IMR-90 (cell line): ENCODE measurements around the gene NUB1. TPM values are rescaled to one million over a fixed set of nuclear protein-coding genes. Genes with fewer than 3 reads are reported as not detected.

Experiments used
- ATAC-seq: fragments of 200-7000 bp; cut with Tn5 transposase; 2 replicates; pipeline ENCODE4 v1.9.1; 2020; ENCODE audit warnings: low read depth, mild to moderate bottlenecking, moderate library complexity
- BruUV-seq: library from RNA; stranded (reverse); fragments of 400-500 nt; replicated peaks from 2 replicates; lab custom pipeline; 2021; lab: Mats Ljungman, UMichigan
- CTCF ChIA-PET: fragments of 300-600 bp; formaldehyde crosslinking; extraction: SDS; loops from one replicate; lab custom pipeline; 2021; ENCODE audit warnings: antibody characterized with exemption; lab: Yijun Ruan, JAX
- POLR2A ChIA-PET: fragments of 300-600 bp; sonication (Branson Sonifier 250); formaldehyde crosslinking; loops from one replicate; lab custom pipeline; 2022; ENCODE audit warnings: antibody characterized with exemption; ENCODE audit not compliant: unreplicated experiment; lab: Charles Lee
- DNase-seq: peaks from one replicate; pipeline ENCODE4 v3.0.0; 2013
- H2AFZ ChIP-seq: replicated peaks from 2 replicates; pipeline ENCODE3; 2013; ENCODE audit warnings: low read length, mild to moderate bottlenecking; ENCODE audit not compliant: poor library complexity
- H2AK5ac ChIP-seq: 2 replicates; pipeline ENCODE4 v1.6.1; 2013; ENCODE audit warnings: low read depth, low read length, inconsistent platforms
- H2AK9ac ChIP-seq: replicated peaks from 2 replicates; pipeline ENCODE3; 2013; ENCODE audit warnings: mild to moderate bottlenecking, low read depth, low read length, moderate library complexity; ENCODE audit not compliant: poor library complexity
- H2BK120ac ChIP-seq: 2 replicates; pipeline ENCODE4 v1.6.1; 2013; ENCODE audit warnings: low read depth, low read length, inconsistent platforms
- H2BK15ac ChIP-seq: 3 replicates; pipeline ENCODE4 v1.6.1; 2013; ENCODE audit warnings: low read depth, low read length, inconsistent platforms
- H2BK20ac ChIP-seq: 2 replicates; pipeline ENCODE4 v1.6.1; 2013; ENCODE audit warnings: low read depth, mild to moderate bottlenecking, inconsistent platforms, low read length, moderate library complexity
- H2BK5ac ChIP-seq: 2 replicates; pipeline ENCODE4 v1.6.1; 2013; ENCODE audit warnings: mild to moderate bottlenecking, low read depth, low read length, inconsistent platforms; ENCODE audit not compliant: poor library complexity, severe bottlenecking
- H3K14ac ChIP-seq: replicated peaks from 2 replicates; pipeline ENCODE4 v1.6.1; 2013; ENCODE audit warnings: low read depth, low read length, inconsistent platforms
- H3K18ac ChIP-seq: 2 replicates; pipeline ENCODE4 v1.6.1; 2013; ENCODE audit warnings: low read depth, low read length, control low read depth
- H3K23ac ChIP-seq: 2 replicates; pipeline ENCODE4 v1.6.1; 2013; ENCODE audit warnings: low read depth, low read length, inconsistent platforms
- H3K27ac ChIP-seq: 2 replicates; pipeline ENCODE4 v1.5.1; 2013; ENCODE audit warnings: mild to moderate bottlenecking, control low read depth, low read length; ENCODE audit not compliant: insufficient read depth
- H3K27me3 ChIP-seq: 2 replicates; pipeline ENCODE4 v1.6.1; 2013; ENCODE audit warnings: low read length; ENCODE audit not compliant: control insufficient read depth, insufficient read depth
- H3K36me3 ChIP-seq: 2 replicates; pipeline ENCODE4 v1.6.1; 2013; ENCODE audit warnings: low read length, mixed read lengths; ENCODE audit not compliant: control insufficient read depth, insufficient read depth
- H3K4ac ChIP-seq: 2 replicates; pipeline ENCODE4 v1.6.1; 2013; ENCODE audit warnings: low read depth, low read length, inconsistent platforms
- H3K4me1 ChIP-seq: 2 replicates; pipeline ENCODE4 v1.6.1; 2013; ENCODE audit warnings: low read length, mixed read lengths; ENCODE audit not compliant: control insufficient read depth, insufficient read depth
- H3K4me2 ChIP-seq: 2 replicates; pipeline ENCODE4 v1.6.1; 2013; ENCODE audit warnings: low read depth, mild to moderate bottlenecking, control low read depth, low read length, moderate library complexity
- H3K4me3 ChIP-seq: 2 replicates; pipeline ENCODE4 v1.5.1; 2013; ENCODE audit warnings: low read depth, mild to moderate bottlenecking, control low read depth, low read length, moderate library complexity; ENCODE audit not compliant: insufficient read depth
- H3K56ac ChIP-seq: 2 replicates; pipeline ENCODE4 v1.6.1; 2013; ENCODE audit warnings: low read length, inconsistent platforms; ENCODE audit not compliant: insufficient read depth; ENCODE audit errors: extremely low read depth
- H3K79me1 ChIP-seq, 2 experiments: 2 replicates each; pipeline ENCODE4 v1.6.1; 2013; ENCODE audit warnings: low read length in 2 of 2, inconsistent platforms in 1 of 2, low read depth in 1 of 2
- H3K9ac ChIP-seq: 2 replicates; pipeline ENCODE4 v1.6.1; 2013; ENCODE audit warnings: low read depth, low read length, control low read depth
- H3K9me1 ChIP-seq: 2 replicates; pipeline ENCODE4 v1.6.1; 2013; ENCODE audit warnings: low read length, inconsistent platforms; ENCODE audit not compliant: insufficient read depth
- H3K9me3 ChIP-seq: 2 replicates; pipeline ENCODE4 v1.6.1; 2013; ENCODE audit warnings: low read length; ENCODE audit not compliant: control insufficient read depth, insufficient read depth
- H4K20me1 ChIP-seq: 2 replicates; pipeline ENCODE4 v1.6.1; 2013; ENCODE audit warnings: low read length, inconsistent platforms; ENCODE audit not compliant: insufficient read depth
- H4K5ac ChIP-seq: 2 replicates; pipeline ENCODE4 v1.6.1; 2013; ENCODE audit warnings: mild to moderate bottlenecking, low read depth, low read length, control low read depth
- H4K8ac ChIP-seq, 2 experiments: 2 replicates each; pipeline ENCODE4 v1.6.1; 2013; ENCODE audit warnings: low read depth in 2 of 2, low read length in 2 of 2, control low read depth in 1 of 2, inconsistent platforms in 1 of 2
- H4K91ac ChIP-seq: 2 replicates; pipeline ENCODE4 v1.6.1; 2013; ENCODE audit warnings: low read depth, low read length, inconsistent platforms; ENCODE audit not compliant: insufficient read depth
- BHLHE40 ChIP-seq: fragments of 150-350 bp; IDR thresholded peaks from 2 replicates; pipeline ENCODE4 v1.6.1; 2016; ENCODE audit warnings: mild to moderate bottlenecking, low read depth, low read length
- FOS ChIP-seq: fragments of 150-350 bp; IDR thresholded peaks from 2 replicates; pipeline ENCODE4 v1.6.1; 2016; ENCODE audit warnings: low read depth, low read length
- MXI1 ChIP-seq: IDR thresholded peaks from 2 replicates; pipeline ENCODE4 v1.6.1; 2012; ENCODE audit warnings: low read depth, mild to moderate bottlenecking, low read length, moderate library complexity, borderline replicate concordance
- RAD21 ChIP-seq: IDR thresholded peaks from 2 replicates; pipeline ENCODE4 v1.6.1; 2012; ENCODE audit warnings: low read length, improper control_type of control experiment
- RCOR1 ChIP-seq: IDR thresholded peaks from 2 replicates; pipeline ENCODE4 v1.6.1; 2012; ENCODE audit warnings: mild to moderate bottlenecking, low read length, improper control_type of control experiment; ENCODE audit not compliant: insufficient replicate concordance
- WGBS, 2 experiments: methylation state at CpG; one replicate each; pipeline versions ENCODE4 v1.1.5 to v1.1.7; 2013; ENCODE audit warnings: missing lambda C conversion rate in 2 of 2; ENCODE audit not compliant: insufficient read length in 1 of 2; ENCODE audit errors: extremely low coverage in 2 of 2; 5-methylcytosine and 5-hydroxymethylcytosine counted together
- dilution Hi-C: fragments of 300-500 bp; cut with HindIII; formaldehyde crosslinking; loops from one replicate; pipeline ENCODE4 v1.14.3; 2018; ENCODE audit warnings: low sequenced_read_pairs; ENCODE audit not compliant: unreplicated experiment
- in situ Hi-C: fragments of 300-500 bp; cut with MboI; formaldehyde crosslinking; loops from 3 replicates; pipeline ENCODE4 v1.14.3; 2019; ENCODE audit warnings: low sequenced_read_pairs, inconsistent platforms, mixed read lengths
- intact Hi-C: fragments of 100-400 bp; cut with micrococcal nuclease; formaldehyde crosslinking; loops from 2 replicates; pipeline ENCODE4 v1.10.0; 2022
- polyA plus RNA-seq, 3 experiments: library from polyadenylated mRNA; depleted of rRNA; stranded (reverse); fragments of >200 nt; gene quantifications; 2 replicates each; pipeline ENCODE4 v1.2.3, GENCODE V29; 2012; ENCODE audit warnings: low replicate concordance in 1 of 3
- total RNA-seq: library from RNA; depleted of rRNA; stranded (reverse); fragments of >200 nt; gene quantifications from 2 replicates; pipeline ENCODE4 v1.2.3, GENCODE V29; 2012
- TF ChIP-seq, protein P1 (sequence below): conservative IDR thresholded peaks from 2 replicates; pipeline ENCODE4 v1.5.1; 2012; ENCODE audit warnings: mild to moderate bottlenecking, low read depth, low read length, improper control_type of control experiment

NUB1 gene
- total and polyA plus RNA-seq, 2 of the 4 experiments (the other 2 are of a cell fraction) = 20.1 to 29.7 TPM

GRCh38 chr7:151296202-151296992 lies 45.2 kb upstream of the NUB1 start:
- Histone ChIP-seq H4K20me1 (no peaks in the 10 kb centered on the region; the same call in 1 of the 2 replicates), H3K27me3 (peaks cover 39% of the 10 kb centered on the region), H3K18ac (no peak overlapping the region), H3K56ac (no peak overlapping the region), H4K91ac (no peak overlapping the region), H4K5ac (no peak overlapping the region), H3K14ac (no peak overlapping the region), H2BK20ac (no peak overlapping the region), H2AK5ac (no peak overlapping the region), H3K9ac (no peak overlapping the region), H3K4me1 (no peaks in the 10 kb centered on the region), H3K23ac (no peak overlapping the region), H2AFZ (no peak overlapping the region), H3K36me3 (no peaks in the 10 kb centered on the region), H4K8ac (no peak overlapping the region), H2BK5ac (no peak overlapping the region), H2BK15ac (no peak overlapping the region), H3K4ac (no peak overlapping the region), H3K9me1 (peaks cover 6% of the 10 kb centered on the region; the same call in 1 of the 2 replicates), H3K4me3 (no peak overlapping the region), H3K9me3 (peaks cover 12% of the 10 kb centered on the region), H3K79me1 (no peaks in the 10 kb centered on the region), H3K27ac (no peak overlapping the region), H3K4me2 (no peak overlapping the region), H2AK9ac (no peak overlapping the region), H2BK120ac (no peak overlapping the region)
- ChIA-PET CTCF (no interaction called here), POLR2A (interaction anchor here (0.6 kb wide), 1 partner anchor 130 kb away, joined by 9 read pairs; no protein-coding TSS in a partner anchor)
- WGBS, 2 experiments = no CpG with 5 or more reads among the region's 3 CpGs
- no peak for TF ChIP-seq MXI1
- no peak for TF ChIP-seq FOS
- no peak for TF ChIP-seq RCOR1
- TF ChIP-seq BHLHE40 = no peak
- TF ChIP-seq, protein P1, sequence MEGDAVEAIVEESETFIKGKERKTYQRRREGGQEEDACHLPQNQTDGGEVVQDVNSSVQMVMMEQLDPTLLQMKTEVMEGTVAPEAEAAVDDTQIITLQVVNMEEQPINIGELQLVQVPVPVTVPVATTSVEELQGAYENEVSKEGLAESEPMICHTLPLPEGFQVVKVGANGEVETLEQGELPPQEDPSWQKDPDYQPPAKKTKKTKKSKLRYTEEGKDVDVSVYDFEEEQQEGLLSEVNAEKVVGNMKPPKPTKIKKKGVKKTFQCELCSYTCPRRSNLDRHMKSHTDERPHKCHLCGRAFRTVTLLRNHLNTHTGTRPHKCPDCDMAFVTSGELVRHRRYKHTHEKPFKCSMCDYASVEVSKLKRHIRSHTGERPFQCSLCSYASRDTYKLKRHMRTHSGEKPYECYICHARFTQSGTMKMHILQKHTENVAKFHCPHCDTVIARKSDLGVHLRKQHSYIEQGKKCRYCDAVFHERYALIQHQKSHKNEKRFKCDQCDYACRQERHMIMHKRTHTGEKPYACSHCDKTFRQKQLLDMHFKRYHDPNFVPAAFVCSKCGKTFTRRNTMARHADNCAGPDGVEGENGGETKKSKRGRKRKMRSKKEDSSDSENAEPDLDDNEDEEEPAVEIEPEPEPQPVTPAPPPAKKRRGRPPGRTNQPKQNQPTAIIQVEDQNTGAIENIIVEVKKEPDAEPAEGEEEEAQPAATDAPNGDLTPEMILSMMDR = no peak
- no peak for TF ChIP-seq RAD21
- no TSS peak for BruUV-seq
- no peak for ATAC-seq
- in situ Hi-C loops = no loop called here
- DNase-seq = no peak
- dilution Hi-C loops = no loop called here
- intact Hi-C loops = no loop called here
